SK-N-SH (cell line): ENCODE results near the gene PRDM13.
A peak's percentile ranks its signal among the peaks of the same experiment; 100 is the strongest.

Experiments
- EZH2phosphoT487 ChIP-seq: fragments of 200-600 bp; sonication (generic); IDR thresholded peaks from 2 replicates; pipeline ENCODE4 v1.6.1; 2017; ENCODE audit warnings: low read depth, mixed run types, mild to moderate bottlenecking, antibody characterized with exemption, moderate library complexity, borderline replicate concordance
- FOXM1 ChIP-seq: IDR thresholded peaks from 2 replicates; pipeline ENCODE4 v1.4.0; 2012; ENCODE audit warnings: low read depth, mild to moderate bottlenecking
- GABPA ChIP-seq: IDR thresholded peaks from 2 replicates; pipeline ENCODE4 v1.4.0; 2012; ENCODE audit warnings: low read depth, mild to moderate bottlenecking
- JUND ChIP-seq: IDR thresholded peaks from 2 replicates; pipeline ENCODE4 v1.4.0; 2012
- MXI1 ChIP-seq: IDR thresholded peaks from 2 replicates; pipeline ENCODE4 v1.6.1; 2012; ENCODE audit warnings: mild to moderate bottlenecking, low read depth, low read length, improper control_type of control experiment
- NFIC ChIP-seq: IDR thresholded peaks from 2 replicates; pipeline ENCODE4 v1.4.0; 2012; ENCODE audit warnings: borderline replicate concordance
- POLR2AphosphoS5 ChIP-seq: IDR thresholded peaks from 2 replicates; pipeline ENCODE4 v1.6.1; 2012; ENCODE audit warnings: low read depth, low read length
- SIN3A ChIP-seq: IDR thresholded peaks from 2 replicates; pipeline ENCODE4 v1.6.1; 2012; ENCODE audit warnings: low read depth, mild to moderate bottlenecking, low read length, moderate library complexity, borderline replicate concordance
- SMC3 ChIP-seq: IDR thresholded peaks from 2 replicates; pipeline ENCODE4 v1.6.1; 2012; ENCODE audit warnings: low read depth, low read length, improper control_type of control experiment
- YY1 ChIP-seq: IDR thresholded peaks from 2 replicates; pipeline ENCODE4 v1.4.0; 2012; ENCODE audit warnings: low read depth, mild to moderate bottlenecking
- TF ChIP-seq, protein P1 (sequence below): fragments of 200-600 bp; sonication (generic); IDR thresholded peaks from 2 replicates; pipeline ENCODE4 v1.6.1; 2017; ENCODE audit warnings: antibody characterized with exemption, mild to moderate bottlenecking, moderate library complexity
- TF ChIP-seq, protein P2 (sequence below): fragments of 150-350 bp; IDR thresholded peaks from 2 replicates; pipeline ENCODE4 v1.6.1; 2017; ENCODE audit warnings: antibody characterized with exemption, low read length, low read depth, borderline replicate concordance
- TF ChIP-seq, protein P3 (sequence below): IDR thresholded peaks from 2 replicates; pipeline ENCODE4 v1.6.1; 2012; ENCODE audit warnings: mild to moderate bottlenecking, low read depth, low read length, moderate library complexity

DNA sequence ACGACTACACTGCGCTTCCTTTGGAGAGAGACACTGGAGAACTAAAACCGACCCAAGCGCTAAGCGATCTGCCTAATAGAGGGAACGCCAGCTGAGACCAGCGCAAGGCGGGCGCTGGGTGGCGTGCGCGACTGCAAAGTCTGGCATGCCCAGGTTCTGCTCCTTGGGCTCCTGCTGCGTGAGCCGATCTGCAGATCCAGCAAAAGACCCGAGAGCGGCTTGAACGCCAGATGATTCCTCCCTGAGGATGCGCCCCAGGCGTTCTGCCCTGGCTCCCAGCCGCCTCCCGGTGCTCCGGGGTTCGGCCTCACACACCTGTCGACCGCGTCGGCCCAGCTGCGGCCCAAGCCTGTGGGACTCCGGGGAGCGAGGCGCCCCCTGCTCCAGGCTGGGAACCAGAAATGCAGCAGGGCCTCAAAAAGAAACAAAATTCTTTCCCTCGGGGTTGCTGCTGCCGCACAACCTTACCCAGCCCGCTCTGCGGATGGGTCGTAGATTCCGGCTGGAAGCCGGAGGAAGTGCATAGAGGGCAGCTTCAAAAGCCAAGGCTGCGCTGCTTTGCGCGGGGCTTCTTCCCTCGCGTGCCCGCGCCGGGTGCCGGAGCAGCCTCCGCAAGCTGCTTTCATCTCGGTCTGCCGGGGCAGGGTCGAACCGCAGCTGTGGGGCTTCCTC, 17.9 kb upstream of the PRDM13 start:
- peak; percentile 39; the same call in 1 of the 2 replicates for TF ChIP-seq SMC3
- no peak for TF ChIP-seq EZH2phosphoT487
- TF ChIP-seq, protein P1, sequence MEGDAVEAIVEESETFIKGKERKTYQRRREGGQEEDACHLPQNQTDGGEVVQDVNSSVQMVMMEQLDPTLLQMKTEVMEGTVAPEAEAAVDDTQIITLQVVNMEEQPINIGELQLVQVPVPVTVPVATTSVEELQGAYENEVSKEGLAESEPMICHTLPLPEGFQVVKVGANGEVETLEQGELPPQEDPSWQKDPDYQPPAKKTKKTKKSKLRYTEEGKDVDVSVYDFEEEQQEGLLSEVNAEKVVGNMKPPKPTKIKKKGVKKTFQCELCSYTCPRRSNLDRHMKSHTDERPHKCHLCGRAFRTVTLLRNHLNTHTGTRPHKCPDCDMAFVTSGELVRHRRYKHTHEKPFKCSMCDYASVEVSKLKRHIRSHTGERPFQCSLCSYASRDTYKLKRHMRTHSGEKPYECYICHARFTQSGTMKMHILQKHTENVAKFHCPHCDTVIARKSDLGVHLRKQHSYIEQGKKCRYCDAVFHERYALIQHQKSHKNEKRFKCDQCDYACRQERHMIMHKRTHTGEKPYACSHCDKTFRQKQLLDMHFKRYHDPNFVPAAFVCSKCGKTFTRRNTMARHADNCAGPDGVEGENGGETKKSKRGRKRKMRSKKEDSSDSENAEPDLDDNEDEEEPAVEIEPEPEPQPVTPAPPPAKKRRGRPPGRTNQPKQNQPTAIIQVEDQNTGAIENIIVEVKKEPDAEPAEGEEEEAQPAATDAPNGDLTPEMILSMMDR: peak; percentile 58
- TF ChIP-seq POLR2AphosphoS5: no peak
- TF ChIP-seq, protein P2, sequence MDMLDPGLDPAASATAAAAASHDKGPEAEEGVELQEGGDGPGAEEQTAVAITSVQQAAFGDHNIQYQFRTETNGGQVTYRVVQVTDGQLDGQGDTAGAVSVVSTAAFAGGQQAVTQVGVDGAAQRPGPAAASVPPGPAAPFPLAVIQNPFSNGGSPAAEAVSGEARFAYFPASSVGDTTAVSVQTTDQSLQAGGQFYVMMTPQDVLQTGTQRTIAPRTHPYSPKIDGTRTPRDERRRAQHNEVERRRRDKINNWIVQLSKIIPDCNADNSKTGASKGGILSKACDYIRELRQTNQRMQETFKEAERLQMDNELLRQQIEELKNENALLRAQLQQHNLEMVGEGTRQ: no peak
- TF ChIP-seq JUND: no peak
- no peak for TF ChIP-seq GABPA
- TF ChIP-seq, protein P3, sequence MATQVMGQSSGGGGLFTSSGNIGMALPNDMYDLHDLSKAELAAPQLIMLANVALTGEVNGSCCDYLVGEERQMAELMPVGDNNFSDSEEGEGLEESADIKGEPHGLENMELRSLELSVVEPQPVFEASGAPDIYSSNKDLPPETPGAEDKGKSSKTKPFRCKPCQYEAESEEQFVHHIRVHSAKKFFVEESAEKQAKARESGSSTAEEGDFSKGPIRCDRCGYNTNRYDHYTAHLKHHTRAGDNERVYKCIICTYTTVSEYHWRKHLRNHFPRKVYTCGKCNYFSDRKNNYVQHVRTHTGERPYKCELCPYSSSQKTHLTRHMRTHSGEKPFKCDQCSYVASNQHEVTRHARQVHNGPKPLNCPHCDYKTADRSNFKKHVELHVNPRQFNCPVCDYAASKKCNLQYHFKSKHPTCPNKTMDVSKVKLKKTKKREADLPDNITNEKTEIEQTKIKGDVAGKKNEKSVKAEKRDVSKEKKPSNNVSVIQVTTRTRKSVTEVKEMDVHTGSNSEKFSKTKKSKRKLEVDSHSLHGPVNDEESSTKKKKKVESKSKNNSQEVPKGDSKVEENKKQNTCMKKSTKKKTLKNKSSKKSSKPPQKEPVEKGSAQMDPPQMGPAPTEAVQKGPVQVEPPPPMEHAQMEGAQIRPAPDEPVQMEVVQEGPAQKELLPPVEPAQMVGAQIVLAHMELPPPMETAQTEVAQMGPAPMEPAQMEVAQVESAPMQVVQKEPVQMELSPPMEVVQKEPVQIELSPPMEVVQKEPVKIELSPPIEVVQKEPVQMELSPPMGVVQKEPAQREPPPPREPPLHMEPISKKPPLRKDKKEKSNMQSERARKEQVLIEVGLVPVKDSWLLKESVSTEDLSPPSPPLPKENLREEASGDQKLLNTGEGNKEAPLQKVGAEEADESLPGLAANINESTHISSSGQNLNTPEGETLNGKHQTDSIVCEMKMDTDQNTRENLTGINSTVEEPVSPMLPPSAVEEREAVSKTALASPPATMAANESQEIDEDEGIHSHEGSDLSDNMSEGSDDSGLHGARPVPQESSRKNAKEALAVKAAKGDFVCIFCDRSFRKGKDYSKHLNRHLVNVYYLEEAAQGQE: no peak
- TF ChIP-seq FOXM1: no peak
- TF ChIP-seq SIN3A: no peak
- TF ChIP-seq MXI1: no peak
- TF ChIP-seq NFIC: no peak
- TF ChIP-seq YY1: no peak
